Epithelial cell of proximal tubule (primary cell): ENCODE measurements around the gene SLC12A4. TPM values are rescaled to one million over a fixed set of nuclear protein-coding genes. Genes with fewer than 3 reads are reported as not detected.

Source experiments
- DNase-seq: peaks from one replicate; pipeline ENCODE4 v3.0.0-alpha.2; 2011; ENCODE audit warnings: low read depth
- H3K4me3 ChIP-seq: 2 replicates; pipeline ENCODE4 v1.5.1; 2011; ENCODE audit warnings: low read depth, mild to moderate bottlenecking, low read length
- CTCF ChIP-seq: conservative IDR thresholded peaks from 2 replicates; pipeline ENCODE4 v1.5.1; 2012; ENCODE audit warnings: low read depth, mild to moderate bottlenecking, low read length
- total RNA-seq: library from RNA; depleted of rRNA; stranded (reverse); fragments of >200 nt; gene quantifications from 2 replicates; pipeline ENCODE4 v1.2.3, GENCODE V29; 2015

The SLC12A4 gene
- total RNA-seq, 1 donor from 2014 or later: 50.7 TPM

- H3K4me3 ChIP-seq: no peak overlapping the region
- no peak for DNase-seq
- no peak for TF ChIP-seq CTCF
These were observed 18.0 kb downstream of the SLC12A4 start for GRCh38 chr16:67950335-67950843.

- no peak for DNase-seq
- no peak overlapping the region for H3K4me3 ChIP-seq
- TF ChIP-seq CTCF: no peak
These were observed 18.8 kb downstream of the SLC12A4 start for GRCh38 chr16:67949645-67950044.

GRCh38 chr16:67948015-67948414, 20.4 kb downstream of the SLC12A4 start:
- no peak for TF ChIP-seq CTCF
- no peak for DNase-seq

GRCh38 chr16:67946966-67947558, 21.4 kb downstream of the SLC12A4 start:
- H3K4me3 ChIP-seq: no peak overlapping the region
- TF ChIP-seq CTCF: no peak
- no peak for DNase-seq

More at GRCh38 chr16:67948015-67948414, 20.4 kb downstream of the SLC12A4 start:
- H3K4me3 ChIP-seq: no peak overlapping the region

- DNase-seq: no peak
- no peak overlapping the region for H3K4me3 ChIP-seq
- no peak for TF ChIP-seq CTCF
These were observed 22.3 kb downstream of the SLC12A4 start for GRCh38 chr16:67946128-67946569.

GRCh38 chr16:67945392-67945933, 23.0 kb downstream of the SLC12A4 start:
- DNase-seq: no peak
- no peak for TF ChIP-seq CTCF
- no peak overlapping the region for H3K4me3 ChIP-seq
